Stimulated activated CD4-positive, alpha-beta T cell treated with anti-CD3 and anti-CD28 coated beads, Interleukin-4, amount 100 ng/mL, for 48 hours (primary cell): ENCODE data around the gene SAMD11.

Source experiments
- DNase-seq, 2 donors: peaks; one replicate each; pipeline ENCODE4 v3.0.0-alpha.2; 2020; ENCODE audit warnings: low read depth in 2 of 2

SAMD11 gene

DNA sequence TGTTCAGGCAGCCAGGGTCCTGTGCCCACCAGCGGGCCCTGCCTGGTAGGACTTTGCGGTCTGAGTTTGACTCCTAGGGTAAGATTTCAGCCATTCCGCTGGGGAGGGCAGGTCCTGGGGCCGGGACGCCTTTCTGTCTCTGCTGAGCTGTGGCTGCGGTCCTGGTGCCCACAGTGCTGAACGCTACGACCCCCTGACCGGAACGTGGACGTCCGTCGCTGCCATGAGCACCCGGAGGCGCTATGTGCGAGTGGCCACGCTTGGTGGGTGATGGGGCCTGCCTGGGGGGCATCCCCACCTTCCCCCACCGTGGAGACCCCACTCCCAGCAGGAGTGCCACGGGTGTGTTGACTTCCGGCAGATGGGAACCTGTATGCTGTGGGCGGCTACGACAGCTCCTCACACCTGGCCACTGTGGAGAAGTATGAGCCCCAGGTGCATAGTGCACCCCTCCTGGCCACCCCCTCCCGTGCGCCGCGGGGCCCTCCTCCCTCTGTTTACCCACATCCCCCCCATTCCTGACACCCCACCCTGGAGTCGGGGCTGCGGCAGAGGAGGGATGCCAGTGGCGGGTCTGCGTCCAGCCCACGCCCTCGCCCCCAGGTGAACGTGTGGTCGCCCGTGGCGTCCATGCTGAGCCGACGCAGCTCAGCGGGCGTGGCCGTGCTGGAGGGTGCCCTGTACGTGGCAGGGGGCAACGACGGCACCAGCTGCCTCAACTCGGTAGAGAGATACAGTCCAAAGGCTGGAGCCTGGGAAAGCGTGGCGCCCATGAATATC lies 40.2 kb downstream of the SAMD11 start:
- no peak for DNase-seq

DNA sequence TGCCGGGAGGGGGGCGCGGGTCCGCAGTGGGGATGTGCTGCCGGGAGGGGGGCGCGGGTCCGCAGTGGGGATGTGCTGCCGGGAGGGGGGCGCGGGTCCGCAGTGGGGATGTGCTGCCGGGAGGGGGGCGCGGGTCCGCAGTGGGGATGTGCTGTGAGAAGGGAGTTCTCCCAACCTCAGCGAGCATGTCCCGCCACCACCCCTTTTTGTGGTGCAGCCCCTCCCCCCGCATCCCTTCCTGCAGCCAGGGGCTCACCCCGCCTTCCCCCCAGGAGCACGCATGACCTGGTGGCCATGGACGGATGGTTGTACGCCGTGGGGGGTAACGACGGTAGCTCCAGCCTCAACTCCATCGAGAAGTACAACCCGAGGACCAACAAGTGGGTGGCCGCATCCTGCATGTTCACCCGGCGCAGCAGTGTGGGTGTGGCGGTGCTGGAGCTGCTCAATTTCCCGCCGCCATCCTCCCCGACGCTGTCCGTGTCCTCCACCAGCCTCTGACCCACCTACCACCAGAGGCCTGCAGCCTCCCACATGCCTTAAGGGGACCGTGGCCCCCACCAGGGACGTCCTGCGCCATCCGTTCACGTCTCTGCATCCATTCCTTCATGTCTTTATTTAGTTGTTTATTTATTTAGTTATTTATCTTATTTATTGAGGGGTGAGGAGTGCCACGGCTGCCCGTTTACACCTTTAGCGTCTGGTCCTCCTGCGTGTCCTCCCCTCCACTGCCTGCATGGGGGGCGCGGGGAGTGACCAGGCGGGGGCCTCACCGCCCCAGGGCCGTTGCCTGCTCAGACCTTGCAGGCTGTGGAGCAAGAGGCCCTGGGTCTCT lies 41.2 kb downstream of the SAMD11 start:
- DNase-seq = no peak

DNA sequence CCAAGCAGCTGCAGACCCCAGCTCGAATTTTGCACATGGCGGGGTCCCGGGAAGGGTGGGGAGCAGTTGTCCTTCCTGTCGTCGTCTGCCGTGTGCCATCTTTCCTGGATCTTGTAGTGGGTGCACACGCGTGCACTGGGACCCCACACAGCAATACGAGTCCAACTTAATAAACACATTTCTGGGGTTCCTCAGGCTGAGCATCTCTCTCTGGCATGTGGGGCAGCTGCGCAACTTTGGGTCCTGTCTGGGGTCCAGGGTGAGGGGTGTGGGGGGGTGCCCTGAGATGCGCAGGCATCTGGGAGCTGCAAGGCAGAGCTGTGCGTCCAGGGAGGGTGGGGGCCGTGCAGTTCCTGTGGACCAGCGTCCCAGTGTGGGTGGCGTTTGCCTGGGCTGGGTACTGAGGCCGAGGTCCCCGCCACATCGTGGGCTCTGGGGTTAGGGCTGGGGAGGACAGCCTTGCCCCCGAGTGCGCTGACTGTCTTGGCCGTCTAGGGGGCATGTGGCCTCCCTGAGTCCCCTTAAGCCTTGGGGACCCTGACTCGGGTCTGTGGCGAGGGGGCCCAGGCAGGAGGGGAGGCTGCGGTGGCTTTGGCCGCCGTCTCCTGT lies 41.9 kb downstream of the SAMD11 start:
- no peak for DNase-seq

DNA sequence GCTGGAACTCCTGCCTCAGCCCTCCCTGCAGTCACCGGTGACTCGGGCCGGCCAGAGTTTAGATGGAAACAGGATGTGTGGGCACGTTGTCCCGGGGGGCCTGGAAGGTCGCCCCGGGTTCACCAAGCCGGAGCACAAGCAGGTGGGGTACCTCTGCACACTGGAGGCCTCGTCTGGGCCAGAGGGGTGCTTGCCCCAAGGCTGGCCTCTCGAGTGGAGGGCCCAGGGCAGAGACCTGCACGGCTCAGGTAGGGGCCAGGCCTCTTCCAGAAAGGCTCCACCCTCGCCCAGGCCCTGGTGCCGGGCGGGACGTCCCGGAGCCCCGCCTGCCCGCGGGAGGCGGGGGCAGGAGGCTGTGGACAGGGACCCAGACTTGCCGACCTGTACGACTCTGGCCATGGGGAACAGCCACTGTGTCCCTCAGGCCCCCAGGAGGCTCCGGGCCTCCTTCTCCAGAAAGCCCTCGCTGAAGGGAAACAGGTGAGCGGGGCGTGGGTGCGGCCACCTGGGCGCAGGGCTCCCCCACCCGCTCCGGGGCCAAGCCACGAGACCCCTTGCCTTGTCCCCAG lies 42.5 kb downstream of the SAMD11 start, which contains the start of gene PLEKHN1:
Gene PLEKHN1, plus strand, starts transcription at position 348 of the 569 bp plus-strand sequence. Its CDS starts 50 bp downstream, at position 398.
- no peak for DNase-seq

DNA sequence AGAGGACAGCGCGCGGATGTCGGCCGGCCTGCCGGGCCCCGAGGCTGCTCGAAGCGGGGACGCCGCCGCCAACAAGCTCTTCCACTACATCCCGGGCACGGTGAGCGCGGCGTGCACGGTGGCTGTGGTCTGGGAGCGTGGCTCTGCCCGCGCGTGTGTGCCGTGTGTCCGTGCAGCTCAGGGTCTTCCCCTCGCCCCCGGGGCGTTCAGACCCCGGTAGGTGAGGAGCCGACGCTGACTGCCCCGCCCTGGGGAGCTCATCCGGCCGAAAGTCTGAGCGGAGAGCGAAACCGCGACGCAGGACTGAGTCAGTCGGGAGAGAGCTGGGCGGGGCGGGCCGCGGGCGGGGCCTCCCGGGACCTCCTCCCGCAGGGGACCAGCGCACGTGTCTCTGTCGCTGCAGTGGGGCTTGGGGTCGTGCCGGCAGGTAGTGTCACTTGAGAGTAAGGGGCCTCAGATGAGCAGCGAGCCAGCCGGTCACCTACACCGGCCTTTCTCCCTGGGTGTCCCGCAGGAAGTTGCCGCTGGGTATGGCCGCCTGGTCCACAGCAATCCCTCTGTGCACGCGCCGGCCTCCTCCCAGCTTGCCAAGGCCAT lies 43.1 kb downstream of the SAMD11 start:
- DNase-seq = peak; percentile 78 to 83

DNA sequence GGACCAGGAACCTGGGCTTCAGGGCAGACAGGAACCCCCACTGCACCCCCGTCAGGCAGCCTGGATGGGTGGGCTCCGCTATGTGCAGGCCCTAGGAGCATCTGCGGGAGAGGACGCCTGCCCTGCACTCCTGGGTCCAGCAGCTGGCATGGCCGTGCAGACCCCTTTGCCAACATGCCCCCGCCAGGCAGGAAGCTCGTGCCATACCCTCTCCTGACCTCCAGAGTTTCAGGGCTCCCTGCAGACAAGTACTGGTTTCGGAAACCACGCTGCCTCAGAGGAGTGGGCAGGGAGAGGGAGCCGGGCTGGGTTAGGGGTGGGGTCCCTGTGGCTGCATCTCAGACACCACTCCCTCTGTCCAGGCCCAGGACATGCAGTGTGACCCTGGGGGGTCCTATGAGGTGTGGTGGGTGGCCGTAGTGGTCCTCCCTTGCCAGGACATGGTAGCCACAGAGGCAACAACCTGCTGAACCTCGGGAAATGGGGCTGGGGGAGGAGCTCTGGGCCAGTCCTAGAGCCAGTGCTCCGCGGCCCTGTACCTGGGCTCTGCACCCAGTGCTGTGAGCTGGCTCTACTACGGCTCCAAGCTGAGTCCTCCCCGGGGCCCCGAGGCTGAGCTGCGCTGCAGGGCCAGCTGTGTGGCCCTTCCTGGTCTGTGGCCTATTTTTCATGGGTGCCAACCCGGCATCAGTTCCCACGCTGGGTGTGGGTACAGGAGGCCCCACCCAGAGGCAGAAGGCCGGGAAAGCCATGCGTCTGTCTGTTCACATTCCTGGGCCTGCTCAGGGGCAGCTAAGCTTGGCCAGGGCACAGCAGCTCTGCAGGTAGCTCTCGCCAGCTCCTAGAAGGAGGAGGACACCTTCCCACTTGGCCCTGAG lies 44.0 kb downstream of the SAMD11 start:
- DNase-seq = no peak

DNA sequence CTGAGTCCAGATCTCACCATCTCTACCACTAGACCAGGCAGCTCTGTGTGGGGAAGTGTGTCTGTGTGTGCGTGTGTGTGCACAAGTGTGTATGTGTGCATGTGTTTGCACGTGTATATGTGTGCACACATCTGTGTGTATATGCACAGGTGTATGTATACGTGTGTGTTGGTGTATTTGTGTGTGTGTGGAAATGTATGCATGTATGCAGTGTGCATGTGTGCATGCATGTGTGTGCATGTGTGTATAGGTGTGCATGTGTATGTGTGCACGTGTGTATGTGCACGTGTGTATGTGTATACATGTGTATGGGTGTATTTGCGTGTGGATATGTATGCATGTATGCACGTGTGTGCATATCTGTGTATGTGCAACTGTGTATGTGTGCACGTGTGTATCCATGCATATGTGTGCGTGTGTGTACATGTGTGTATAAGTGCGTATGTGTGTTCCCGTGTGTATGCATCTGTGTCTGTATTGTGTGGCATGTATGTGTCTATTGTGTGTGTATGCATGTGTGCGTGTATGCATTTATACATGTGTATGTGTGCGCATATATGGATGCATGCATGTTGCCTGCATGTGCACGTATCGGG lies 45.6 kb downstream of the SAMD11 start:
- no peak for DNase-seq

DNA sequence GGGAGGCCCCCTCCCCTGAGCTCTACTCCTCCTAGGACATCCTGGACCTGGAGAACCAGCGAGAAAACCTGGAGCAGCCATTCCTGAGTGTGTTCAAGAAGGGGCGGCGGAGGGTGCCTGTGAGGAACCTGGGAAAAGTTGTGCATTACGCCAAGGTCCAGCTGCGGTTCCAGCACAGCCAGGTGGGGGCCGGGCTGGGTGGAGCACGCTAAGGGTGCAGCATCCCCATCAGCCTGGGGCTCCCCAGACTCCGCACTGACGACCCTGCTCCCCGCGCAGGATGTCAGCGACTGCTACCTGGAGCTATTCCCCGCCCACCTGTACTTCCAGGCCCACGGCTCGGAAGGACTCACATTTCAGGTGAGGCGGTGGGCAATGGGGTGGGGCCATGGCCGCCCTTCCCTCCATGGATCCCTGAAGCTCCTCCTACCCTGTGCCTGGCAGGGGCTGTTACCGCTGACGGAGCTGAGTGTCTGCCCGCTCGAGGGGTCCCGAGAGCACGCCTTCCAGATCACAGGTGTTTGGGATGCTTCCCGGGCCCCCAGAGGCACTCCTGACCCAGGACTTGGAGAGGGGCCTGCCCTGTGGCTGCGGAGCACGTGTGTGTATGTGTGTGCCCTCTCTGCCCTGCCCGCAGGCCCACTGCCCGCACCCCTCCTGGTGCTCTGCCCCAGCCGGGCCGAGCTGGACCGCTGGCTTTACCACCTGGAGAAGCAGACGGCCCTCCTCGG lies 46.7 kb downstream of the SAMD11 start:
- no peak for DNase-seq

DNA sequence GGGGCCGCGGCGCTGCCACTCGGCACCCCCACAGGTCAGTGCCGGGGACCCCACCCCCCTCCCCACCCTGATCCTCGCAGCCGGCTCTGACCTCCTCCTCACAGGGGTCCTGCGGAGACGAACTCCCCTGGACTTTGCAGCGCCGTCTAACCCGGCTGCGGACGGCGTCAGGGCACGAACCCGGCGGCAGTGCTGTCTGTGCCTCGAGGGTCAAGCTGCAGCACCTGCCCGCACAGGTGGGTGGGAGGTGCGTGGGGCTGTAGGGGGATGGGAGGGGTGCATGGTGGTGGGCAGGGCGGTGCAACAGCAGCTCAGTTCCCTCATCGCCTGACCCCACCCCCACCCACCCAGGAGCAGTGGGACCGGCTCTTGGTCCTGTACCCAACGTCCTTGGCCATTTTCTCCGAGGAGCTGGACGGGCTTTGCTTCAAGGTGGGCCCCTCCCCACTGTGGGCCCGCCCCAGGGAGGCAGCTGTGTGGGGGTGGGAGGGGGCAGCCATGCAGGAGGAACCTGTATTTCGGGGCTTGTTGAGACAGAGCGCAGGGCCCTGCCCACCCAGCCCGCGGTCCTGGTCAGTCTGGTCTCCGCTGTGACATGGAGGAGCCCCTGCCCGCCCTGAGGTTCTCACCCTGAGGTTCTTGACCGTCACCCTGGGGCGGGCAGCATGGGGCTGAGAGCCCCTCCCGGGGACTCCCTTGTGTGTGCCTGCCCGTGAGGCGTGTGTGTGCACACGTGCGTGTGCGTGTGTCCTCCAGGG lies 47.4 kb downstream of the SAMD11 start:
- no peak for DNase-seq

DNA sequence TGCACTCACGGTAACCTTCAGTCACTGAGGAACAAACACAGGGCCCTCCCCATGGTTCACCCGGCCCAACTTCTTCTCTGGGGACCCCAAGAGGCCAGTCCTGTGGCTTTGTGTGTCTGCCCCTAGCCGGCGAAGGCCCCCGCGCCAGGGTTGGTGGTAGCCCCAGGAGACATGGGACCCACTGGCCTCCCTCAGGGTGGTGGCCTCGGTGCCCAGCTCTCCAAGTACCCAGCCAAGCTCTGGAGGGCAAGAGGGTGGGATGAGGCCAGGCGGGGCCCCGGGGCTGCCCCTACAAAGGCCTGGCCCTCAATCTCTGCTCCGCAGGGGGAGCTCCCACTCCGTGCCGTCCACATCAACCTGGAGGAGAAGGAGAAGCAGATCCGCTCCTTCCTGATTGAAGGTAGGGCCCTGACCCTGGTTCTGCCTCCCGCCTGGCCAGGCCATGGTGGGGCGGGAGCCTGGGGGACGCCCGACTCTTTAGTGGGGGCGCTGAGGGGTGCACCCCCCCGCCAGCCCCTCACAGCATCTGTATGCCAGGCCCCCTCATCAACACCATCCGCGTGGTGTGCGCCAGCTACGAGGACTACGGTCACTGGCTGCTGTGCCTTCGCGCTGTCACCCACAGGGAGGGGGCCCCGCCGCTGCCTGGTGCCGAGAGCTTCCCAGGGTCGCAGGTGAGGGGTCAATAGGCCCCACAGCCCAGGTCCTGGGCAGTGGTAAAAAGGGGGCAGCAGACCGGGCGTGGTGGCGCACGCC lies 48.2 kb downstream of the SAMD11 start:
- DNase-seq = no peak

DNA sequence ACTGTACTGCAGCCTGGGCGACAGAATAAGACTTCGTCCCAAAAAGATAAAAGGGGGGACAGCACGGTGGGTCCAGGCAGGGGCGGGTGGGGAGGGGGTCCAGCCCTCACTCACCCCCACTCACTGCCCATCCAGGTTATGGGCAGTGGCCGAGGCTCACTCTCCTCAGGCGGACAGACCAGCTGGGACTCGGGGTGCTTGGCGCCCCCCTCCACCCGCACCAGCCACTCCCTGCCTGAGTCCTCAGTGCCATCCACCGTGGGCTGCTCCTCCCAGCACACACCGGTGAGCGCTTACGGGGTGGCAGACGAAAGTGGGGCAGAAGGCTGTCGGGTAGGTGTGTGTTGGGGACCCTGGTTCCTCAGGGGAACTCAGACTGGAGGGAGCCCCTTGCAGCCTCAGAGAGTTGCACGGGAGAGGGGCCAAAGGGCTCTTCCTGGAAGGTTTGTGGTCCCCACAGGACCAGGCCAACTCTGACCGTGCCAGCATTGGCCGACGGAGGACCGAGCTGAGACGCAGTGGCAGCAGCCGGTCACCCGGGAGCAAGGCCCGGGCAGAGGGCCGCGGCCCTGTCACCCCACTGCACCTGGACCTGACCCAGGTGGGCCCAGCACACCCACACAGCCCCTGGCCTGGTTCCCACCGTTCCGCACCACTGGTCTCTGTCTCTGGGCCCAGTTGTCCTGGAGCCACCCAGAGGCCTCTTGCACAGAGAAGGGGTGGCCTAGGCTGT lies 49.2 kb downstream of the SAMD11 start:
- DNase-seq = no peak

DNA sequence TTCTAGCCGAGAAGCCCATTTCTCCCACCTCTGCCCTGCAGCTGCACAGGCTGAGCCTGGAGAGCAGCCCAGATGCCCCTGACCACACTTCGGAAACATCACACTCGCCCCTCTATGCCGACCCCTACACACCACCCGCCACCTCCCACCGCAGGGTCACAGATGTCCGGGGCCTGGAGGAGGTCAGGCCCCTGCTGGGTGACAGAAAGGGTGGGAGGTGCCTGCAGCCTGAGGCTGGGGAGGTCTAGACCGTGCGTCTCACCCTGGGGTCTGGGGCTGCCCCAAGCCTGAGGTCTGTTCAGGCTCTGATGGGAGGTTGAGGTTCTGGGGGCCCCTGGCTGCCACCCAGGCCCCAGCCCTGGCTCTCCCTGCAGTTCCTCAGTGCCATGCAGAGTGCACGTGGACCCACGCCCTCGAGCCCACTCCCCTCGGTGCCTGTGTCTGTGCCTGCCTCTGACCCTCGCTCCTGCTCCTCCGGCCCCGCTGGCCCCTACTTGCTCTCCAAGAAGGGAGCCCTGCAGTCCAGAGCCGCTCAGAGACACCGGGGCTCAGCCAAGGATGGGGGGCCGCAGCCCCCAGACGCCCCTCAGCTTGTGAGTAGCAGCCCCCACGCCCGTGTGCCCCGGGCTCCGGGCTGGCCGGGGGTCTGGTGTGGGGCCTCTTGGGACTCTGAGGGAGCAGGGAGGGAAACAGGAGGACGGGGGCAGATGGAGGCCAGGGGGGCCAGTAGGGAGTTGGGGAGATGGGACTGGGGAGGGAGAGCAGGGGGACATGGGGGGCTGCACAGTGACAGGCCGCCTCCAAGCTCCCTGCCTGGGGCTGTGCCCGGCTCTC lies 50.0 kb downstream of the SAMD11 start:
- DNase-seq = no peak

DNA sequence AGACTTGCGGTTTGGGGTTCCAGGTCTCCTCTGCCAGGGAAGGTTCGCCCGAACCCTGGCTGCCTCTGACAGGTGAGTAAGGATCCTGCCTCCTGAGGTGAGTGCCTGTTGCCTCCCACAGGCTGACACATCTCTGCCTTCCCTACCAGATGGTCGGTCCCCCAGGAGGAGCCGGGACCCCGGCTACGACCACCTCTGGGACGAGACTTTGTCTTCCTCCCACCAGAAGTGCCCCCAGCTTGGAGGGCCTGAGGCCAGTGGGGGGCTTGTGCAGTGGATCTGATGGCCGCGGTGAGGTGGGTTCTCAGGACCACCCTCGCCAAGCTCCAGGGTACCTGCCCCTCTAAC lies 50.5 kb downstream of the SAMD11 start:
- DNase-seq = no peak

DNA sequence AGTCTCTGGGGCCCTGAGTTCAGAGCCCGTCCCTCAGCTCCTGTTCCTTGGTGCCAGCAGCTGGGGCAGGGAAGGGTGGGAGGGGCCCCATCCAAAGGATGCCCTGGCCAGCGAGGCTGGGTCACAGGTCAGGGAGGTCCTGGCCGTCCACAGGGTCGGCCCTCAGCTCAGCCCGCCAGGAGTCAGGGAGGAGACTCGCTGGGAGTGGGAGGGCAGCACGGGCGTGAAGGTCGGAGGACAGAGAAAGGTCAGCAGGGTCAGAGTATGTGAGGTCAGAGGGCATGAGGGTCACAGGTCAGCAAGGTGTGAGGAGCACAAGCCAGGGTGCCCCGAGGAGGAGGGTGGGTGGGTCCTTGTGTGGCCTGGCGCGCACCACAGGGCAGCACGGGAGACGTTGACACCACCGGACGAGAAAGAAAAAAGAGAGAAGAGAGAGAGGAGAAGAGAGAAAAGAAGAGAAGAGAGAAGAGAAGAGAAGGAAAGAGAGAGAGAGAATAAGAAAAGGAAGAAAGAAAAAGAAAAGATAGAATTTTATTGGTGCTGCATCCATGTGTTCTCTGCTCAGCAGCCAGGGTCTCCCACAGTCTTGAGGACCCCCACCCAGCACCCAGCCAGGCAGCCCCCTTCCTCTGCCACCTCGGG lies 51.1 kb downstream of the SAMD11 start:
- no peak for DNase-seq

DNA sequence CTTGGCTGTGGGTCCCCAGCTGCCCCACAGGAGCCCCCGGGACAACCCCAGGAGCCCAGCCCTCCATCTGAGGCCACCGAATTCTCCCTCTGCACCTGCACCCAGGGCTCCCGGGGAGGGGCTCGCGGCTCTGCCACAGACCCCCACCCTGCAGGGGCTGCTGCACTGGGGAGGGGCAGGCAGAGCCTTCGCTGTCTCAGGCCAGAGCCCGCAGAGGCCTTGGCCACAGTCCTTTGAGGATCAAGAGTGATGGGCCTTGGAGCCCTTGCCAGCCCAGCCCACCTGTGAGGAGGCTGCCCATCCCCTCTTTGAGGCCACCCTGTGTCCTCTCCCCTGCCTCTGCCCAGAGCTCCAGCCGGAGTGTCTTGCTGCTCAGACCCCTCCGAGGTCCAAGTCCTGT lies 51.6 kb downstream of the SAMD11 start:
- no peak for DNase-seq
